PC-9 (cell line): ENCODE data around the gene IYD. TPM values are rescaled to one million over a fixed set of nuclear protein-coding genes. Genes with fewer than 3 reads are reported as not detected.

Source experiments
- BruUV-seq: library from RNA; stranded (reverse); fragments of 400-500 nt; replicated peaks from 2 replicates; lab custom pipeline; 2021; lab: Mats Ljungman, UMichigan
- CTCF ChIA-PET: fragments of 300-600 bp; sonication (Branson Sonifier 250); formaldehyde crosslinking; loops from one replicate; lab custom pipeline; 2022; ENCODE audit warnings: antibody characterized with exemption; lab: Charles Lee
- POLR2A ChIA-PET: fragments of 300-600 bp; sonication (Branson Sonifier 250); formaldehyde crosslinking; loops from one replicate; lab custom pipeline; 2022; ENCODE audit warnings: antibody characterized with exemption; ENCODE audit not compliant: unreplicated experiment; lab: Charles Lee
- DNase-seq, 2 experiments: peaks; one replicate each; pipeline versions ENCODE4 v3.0.0 to v3.0.0-alpha.2; 2015 to 2022; ENCODE audit warnings: mixed read lengths in 1 of 2
- H2AFZ ChIP-seq: fragments of 200-600 bp; sonication (generic); 2 replicates; pipeline ENCODE4 v1.8.1; 2017; ENCODE audit warnings: antibody characterized with exemption
- H3F3A ChIP-seq: fragments of 200-600 bp; sonication (generic); 2 replicates; pipeline ENCODE4 v1.8.1; 2017; ENCODE audit warnings: antibody characterized with exemption, mild to moderate bottlenecking, low read depth; ENCODE audit not compliant: insufficient read depth
- H3K27ac ChIP-seq: fragments of 200-600 bp; sonication (generic); 2 replicates; pipeline ENCODE4 v1.6.1; 2016; ENCODE audit warnings: mixed run types
- H3K27me3 ChIP-seq: fragments of 200-600 bp; sonication (generic); 2 replicates; pipeline ENCODE4 v1.6.1; 2016; ENCODE audit warnings: low read depth, mixed run types; ENCODE audit not compliant: insufficient read depth
- H3K36me3 ChIP-seq: fragments of 200-600 bp; sonication (generic); 2 replicates; pipeline ENCODE4 v1.6.1; 2016; ENCODE audit warnings: low read depth, mixed run types
- H3K4me1 ChIP-seq: fragments of 200-600 bp; sonication (generic); replicated peaks from 2 replicates; pipeline ENCODE4 v1.6.1; 2016; ENCODE audit warnings: mixed run types; ENCODE audit not compliant: insufficient read depth
- H3K4me2 ChIP-seq: fragments of 200-600 bp; sonication (generic); 2 replicates; pipeline ENCODE4 v1.6.1; 2017; ENCODE audit warnings: mixed run types
- H3K4me3 ChIP-seq: fragments of 200-600 bp; sonication (generic); 2 replicates; pipeline ENCODE4 v1.6.1; 2016; ENCODE audit warnings: mixed run types
- H3K79me2 ChIP-seq: fragments of 200-600 bp; sonication (generic); 2 replicates; pipeline ENCODE4 v1.6.1; 2017; ENCODE audit warnings: low read depth, mixed run types
- H3K9me2 ChIP-seq: fragments of 200-600 bp; sonication (generic); 2 replicates; pipeline ENCODE4 v1.8.1; 2017; ENCODE audit warnings: mild to moderate bottlenecking; ENCODE audit not compliant: insufficient read depth
- H3K9me3 ChIP-seq: fragments of 200-600 bp; sonication (generic); 2 replicates; pipeline ENCODE4 v1.8.1; 2016; ENCODE audit warnings: low read depth; ENCODE audit not compliant: insufficient read depth
- H4K20me1 ChIP-seq: fragments of 200-600 bp; sonication (generic); 2 replicates; pipeline ENCODE4 v1.8.1; 2017; ENCODE audit not compliant: insufficient read depth
- EZH2 ChIP-seq: fragments of 200-600 bp; sonication (generic); IDR thresholded peaks from 2 replicates; pipeline ENCODE4 v1.8.0; 2017; ENCODE audit warnings: antibody characterized with exemption, low read depth
- intact Hi-C: fragments of 100-400 bp; cut with micrococcal nuclease; formaldehyde crosslinking; loops from one replicate; pipeline ENCODE4 v1.10.0; 2022; ENCODE audit not compliant: unreplicated experiment
- total RNA-seq: library from RNA; stranded (reverse); gene quantifications from 2 replicates; pipeline ENCODE4 v1.2.3, GENCODE V29; 2021
- TF ChIP-seq, protein P1 (sequence below): fragments of 200-600 bp; sonication (generic); conservative IDR thresholded peaks from 2 replicates; pipeline ENCODE4 v1.6.1; 2017; ENCODE audit warnings: mixed run types, antibody characterized with exemption, mild to moderate bottlenecking, moderate library complexity

Gene IYD
- total RNA-seq, 1 experiment from 2014 or later: not detected

DNA sequence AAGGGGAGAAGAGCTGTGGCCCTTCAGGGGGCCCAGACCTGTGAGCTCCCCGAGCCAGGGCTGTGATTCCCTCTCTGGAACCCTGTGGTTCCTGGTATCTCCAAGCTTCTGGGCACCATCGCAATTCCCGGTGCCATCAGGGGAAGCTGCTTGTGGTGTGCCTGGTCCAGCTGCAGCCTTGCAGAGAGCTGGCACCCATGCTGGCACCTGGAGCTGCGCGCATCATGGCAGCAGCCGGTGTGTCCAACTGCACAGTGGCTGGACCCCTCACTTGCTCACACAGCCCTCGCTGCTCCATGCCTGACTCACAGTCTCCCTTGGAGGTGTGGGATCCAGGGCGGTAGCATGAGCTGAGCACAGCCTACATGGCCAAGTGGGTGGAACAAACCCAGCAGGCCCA is 56.7 kb downstream of the IYD start:
- Histone ChIP-seq H3K4me3 (no peak overlapping the region), H3K27ac (no peak overlapping the region), H3K9me3 (no peaks in the 10 kb centered on the region), H4K20me1 (no peaks in the 10 kb centered on the region), H3K4me2 (no peak overlapping the region), H3K9me2 (no peaks in the 10 kb centered on the region), H3F3A (no peaks in the 10 kb centered on the region), H3K27me3 (no peaks in the 10 kb centered on the region), H2AFZ (no peak overlapping the region), H3K36me3 (no peaks in the 10 kb centered on the region), H3K4me1 (no peaks in the 10 kb centered on the region; the same call in 1 of the 2 replicates), H3K79me2 (no peaks in the 10 kb centered on the region)
- CTCF ChIA-PET: no interaction called here
- POLR2A ChIA-PET: no interaction called here
- DNase-seq: no peak
- TF ChIP-seq EZH2: no peak
- TF ChIP-seq, protein P1, sequence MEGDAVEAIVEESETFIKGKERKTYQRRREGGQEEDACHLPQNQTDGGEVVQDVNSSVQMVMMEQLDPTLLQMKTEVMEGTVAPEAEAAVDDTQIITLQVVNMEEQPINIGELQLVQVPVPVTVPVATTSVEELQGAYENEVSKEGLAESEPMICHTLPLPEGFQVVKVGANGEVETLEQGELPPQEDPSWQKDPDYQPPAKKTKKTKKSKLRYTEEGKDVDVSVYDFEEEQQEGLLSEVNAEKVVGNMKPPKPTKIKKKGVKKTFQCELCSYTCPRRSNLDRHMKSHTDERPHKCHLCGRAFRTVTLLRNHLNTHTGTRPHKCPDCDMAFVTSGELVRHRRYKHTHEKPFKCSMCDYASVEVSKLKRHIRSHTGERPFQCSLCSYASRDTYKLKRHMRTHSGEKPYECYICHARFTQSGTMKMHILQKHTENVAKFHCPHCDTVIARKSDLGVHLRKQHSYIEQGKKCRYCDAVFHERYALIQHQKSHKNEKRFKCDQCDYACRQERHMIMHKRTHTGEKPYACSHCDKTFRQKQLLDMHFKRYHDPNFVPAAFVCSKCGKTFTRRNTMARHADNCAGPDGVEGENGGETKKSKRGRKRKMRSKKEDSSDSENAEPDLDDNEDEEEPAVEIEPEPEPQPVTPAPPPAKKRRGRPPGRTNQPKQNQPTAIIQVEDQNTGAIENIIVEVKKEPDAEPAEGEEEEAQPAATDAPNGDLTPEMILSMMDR: no peak
- BruUV-seq: no TSS peak
- intact Hi-C loops: no loop called here

DNA sequence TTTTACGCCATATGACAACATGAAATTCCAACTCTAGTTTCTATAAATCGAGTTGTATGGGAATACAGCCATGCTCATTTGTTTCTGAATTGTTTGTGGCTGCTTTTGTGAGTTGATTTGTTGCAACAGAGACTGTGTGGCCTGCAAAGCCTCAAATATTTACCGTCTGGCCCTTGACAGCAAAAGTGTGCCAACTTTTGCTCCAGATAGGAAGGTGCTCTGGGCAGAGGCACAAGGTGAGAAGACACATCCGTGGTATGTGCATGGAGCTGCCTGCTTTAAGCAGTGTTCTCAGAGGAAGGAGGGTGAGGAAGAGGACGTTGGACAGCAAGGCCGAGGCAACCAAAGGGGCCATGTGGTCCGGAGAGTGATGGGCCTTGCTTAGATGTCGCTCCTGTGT is 57.4 kb downstream of the IYD start:
- CTCF ChIA-PET: no interaction called here
- intact Hi-C loops: no loop called here

DNA sequence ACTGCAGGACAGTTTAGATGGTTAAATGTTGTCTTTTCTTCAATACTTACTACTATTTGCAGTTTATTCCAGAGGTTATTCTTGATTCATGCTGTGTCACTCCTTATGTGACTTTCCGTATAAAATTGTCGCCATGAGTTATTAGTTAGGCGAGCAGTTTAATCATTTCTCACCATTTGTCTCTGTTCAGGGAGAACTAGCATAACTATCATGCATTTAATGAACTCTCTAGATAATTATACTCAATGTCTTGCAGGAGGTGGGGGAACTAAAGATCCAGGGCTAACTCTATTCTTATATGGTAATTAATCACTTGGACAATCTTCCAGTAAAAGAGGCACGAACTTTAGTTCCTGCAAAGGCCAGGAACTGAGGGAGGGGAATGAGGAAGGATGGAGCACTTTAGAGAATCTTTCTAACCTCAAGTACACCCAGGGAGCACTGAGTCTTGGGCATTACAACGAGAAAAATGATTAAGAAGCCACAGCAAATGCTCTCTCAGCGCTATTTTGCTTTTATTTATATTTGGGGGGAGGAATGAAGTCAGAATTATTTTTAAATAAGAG is 58.3 kb downstream of the IYD start:
- no peaks in the 10 kb centered on the region for H3K9me2 ChIP-seq
- H3K4me3 ChIP-seq: no peak overlapping the region
- no peak for TF ChIP-seq EZH2
- TF ChIP-seq, protein P1: no peak
- H4K20me1 ChIP-seq: no peaks in the 10 kb centered on the region
- no TSS peak for BruUV-seq
- H3K9me3 ChIP-seq: no peaks in the 10 kb centered on the region
- H3K27me3 ChIP-seq: no peaks in the 10 kb centered on the region
- intact Hi-C loops: no loop called here
- H3K4me2 ChIP-seq: no peak overlapping the region
- no peaks in the 10 kb centered on the region for H3K4me1 ChIP-seq
- no peak overlapping the region for H3K27ac ChIP-seq
- no peaks in the 10 kb centered on the region for H3K36me3 ChIP-seq
- DNase-seq: no peak
- no peaks in the 10 kb centered on the region for H3F3A ChIP-seq
- no peak overlapping the region for H2AFZ ChIP-seq
- CTCF ChIA-PET: no interaction called here
- POLR2A ChIA-PET: no interaction called here
- no peaks in the 10 kb centered on the region for H3K79me2 ChIP-seq

More for the DNA sequence above, 57.4 kb downstream of the IYD start:
- H3K9me3 ChIP-seq: no peaks in the 10 kb centered on the region
- no peaks in the 10 kb centered on the region for H4K20me1 ChIP-seq
- H3K4me3 ChIP-seq: no peak overlapping the region
- H3K27ac ChIP-seq: no peak overlapping the region
- no peaks in the 10 kb centered on the region for H3K4me1 ChIP-seq
- H2AFZ ChIP-seq: no peak overlapping the region
- DNase-seq: no peak
- H3K9me2 ChIP-seq: no peaks in the 10 kb centered on the region
- POLR2A ChIA-PET: no interaction called here
- no peaks in the 10 kb centered on the region for H3F3A ChIP-seq
- TF ChIP-seq EZH2: no peak
- TF ChIP-seq, protein P1: no peak
- H3K4me2 ChIP-seq: no peak overlapping the region
- H3K79me2 ChIP-seq: no peaks in the 10 kb centered on the region
- BruUV-seq: no TSS peak
- no peaks in the 10 kb centered on the region for H3K27me3 ChIP-seq
- no peaks in the 10 kb centered on the region for H3K36me3 ChIP-seq
